HG03469 (cell line): ENCODE data around the gene ZGPAT.
A peak's percentile ranks its signal among the peaks of the same experiment; 100 is the strongest.
"Not testable (repeated sequence)": the region's sequence is repeated elsewhere in the genome, so short reads cannot be mapped to it uniquely, and the experiment has no call there.

Experiments
- ATAC-seq: cut with Tn5 transposase; IDR thresholded peaks from one replicate; pipeline ENCODE4 v1.9.1; 2021; ENCODE audit warnings: mild to moderate bottlenecking, moderate library complexity, moderate number of reproducible peaks; ENCODE audit not compliant: unreplicated experiment

Gene ZGPAT, protein sequence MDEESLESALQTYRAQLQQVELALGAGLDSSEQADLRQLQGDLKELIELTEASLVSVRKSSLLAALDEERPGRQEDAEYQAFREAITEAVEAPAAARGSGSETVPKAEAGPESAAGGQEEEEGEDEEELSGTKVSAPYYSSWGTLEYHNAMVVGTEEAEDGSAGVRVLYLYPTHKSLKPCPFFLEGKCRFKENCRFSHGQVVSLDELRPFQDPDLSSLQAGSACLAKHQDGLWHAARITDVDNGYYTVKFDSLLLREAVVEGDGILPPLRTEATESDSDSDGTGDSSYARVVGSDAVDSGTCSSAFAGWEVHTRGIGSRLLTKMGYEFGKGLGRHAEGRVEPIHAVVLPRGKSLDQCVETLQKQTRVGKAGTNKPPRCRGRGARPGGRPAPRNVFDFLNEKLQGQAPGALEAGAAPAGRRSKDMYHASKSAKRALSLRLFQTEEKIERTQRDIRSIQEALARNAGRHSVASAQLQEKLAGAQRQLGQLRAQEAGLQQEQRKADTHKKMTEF

DNA sequence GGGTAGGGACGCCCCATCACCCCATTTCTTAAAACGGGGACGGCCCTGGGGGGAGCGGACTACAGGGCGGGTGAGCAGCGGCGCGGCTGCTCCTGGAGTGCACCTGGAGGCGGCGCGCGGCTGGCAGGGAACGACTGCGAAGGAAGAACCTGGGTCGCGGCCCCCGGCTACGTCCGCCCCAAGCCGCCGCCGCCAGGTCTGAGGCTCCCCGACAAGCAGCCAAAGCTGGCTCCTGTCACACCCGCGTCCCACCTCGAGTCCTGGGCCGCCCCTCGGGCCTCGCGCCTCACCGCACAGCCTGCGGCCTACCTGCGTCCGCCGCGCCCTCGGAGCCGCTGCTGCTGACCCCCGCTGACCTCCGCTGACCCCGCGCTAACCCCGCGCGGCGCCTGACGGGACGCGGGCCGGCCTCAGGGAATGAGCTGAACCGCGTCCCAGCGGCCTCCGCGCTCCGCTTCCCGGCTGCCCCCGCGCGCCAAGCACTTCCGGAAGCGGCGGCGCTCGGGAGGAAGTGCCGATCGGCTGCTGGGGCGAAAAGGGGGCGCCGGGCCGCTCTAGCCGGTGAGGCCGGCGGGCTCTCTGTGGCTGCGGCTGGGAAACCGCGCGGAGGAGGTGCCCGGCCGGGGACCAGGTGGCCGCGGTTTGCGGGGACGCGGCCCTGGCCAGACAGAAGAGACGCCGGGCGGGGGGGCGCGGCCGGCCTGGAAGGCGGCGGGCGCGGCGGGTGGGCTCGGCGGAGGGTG, at the start of gene ZGPAT, which contains the start of gene ARFRP1:
ZGPAT (plus strand) TSS at position 482 of the 743 bp plus-strand sequence. CDS start 542 bp downstream, outside the sequence.
ARFRP1 (minus strand) TSS at position 419 of the 743 bp plus-strand sequence. CDS start 885 bp downstream, outside the sequence.
- peak; percentile 41 for ATAC-seq

DNA sequence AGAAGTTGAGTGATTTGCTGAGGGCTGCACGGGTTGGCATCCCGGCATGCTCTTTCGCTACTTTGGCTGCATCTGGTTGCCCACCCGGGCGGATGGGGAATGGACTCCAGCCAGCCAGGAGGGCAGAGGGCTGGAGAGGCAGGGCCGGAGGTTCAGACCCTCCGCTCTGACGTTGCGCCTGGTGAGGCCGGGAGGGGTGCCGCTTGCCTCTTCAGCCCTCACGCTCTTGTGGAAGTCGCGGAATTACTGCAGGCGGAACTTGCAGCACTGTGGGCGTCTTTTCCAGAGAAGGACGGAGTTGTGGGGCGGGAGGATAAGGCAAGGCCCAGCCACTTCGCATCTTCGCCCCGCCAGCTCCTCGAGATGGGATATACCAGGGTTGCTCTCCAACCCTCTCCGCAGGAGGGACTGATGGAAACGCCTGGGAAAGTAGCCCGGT, 49.1 kb upstream of the ZGPAT start:
- ATAC-seq = peak; percentile 5

DNA sequence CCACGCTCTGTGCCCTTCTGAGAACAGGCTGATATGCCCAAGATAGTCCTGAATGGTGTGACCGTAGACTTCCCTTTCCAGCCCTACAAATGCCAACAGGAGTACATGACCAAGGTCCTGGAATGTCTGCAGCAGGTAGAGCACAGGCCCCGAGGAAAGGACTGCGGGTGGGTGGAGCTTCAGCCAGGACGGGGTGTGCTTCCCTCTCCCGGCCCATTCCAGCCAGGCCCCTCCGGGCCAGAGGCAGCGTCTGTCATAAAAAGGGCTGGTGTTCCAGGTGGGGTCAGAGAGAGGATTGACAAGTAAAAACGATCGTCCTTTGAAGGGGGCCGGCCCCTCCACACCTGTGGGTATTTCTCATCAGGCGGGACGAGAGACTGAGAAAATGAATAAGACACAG, 48.5 kb upstream of the ZGPAT start:
- no peak for ATAC-seq

DNA sequence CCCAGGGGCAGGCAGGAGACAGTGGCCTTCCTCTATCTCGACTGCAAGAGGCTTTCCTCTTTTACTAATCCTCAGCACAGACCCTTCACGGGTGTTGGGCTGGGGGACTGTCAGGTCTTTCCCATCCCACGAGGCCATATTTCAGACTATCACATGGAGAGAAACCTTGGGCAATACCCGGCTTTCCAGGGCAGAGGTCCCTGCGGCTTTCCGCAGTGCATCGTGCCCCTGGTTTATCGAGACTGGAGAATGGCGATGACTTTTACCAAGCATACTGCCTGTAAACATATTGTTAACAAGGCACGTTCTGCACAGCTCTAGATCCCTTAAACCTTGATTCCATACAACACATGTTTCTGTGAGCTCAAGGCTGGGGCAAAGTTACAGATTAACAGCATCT, 47.7 kb upstream of the ZGPAT start:
- ATAC-seq = not testable (repeated sequence)

DNA sequence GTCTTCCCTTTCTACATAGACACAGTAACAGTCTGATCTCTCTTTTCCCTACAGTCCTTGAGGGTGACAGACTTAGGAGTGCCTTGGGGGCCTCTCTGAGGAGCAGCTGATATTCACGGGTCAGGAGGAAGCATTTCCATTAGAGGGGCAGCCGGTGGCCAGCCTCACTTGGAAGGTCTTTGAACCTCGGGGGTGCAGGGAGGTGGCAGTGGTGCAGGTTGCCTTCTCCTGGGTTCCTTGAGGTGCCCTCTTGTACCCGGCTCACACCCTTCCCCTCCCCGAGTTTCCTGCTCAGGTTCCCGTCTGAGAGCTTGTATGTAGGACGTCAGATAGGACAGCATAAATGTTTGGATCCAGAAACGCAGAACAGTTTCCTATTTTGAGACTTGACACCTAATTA, 47.2 kb upstream of the ZGPAT start:
- ATAC-seq = no peak

DNA sequence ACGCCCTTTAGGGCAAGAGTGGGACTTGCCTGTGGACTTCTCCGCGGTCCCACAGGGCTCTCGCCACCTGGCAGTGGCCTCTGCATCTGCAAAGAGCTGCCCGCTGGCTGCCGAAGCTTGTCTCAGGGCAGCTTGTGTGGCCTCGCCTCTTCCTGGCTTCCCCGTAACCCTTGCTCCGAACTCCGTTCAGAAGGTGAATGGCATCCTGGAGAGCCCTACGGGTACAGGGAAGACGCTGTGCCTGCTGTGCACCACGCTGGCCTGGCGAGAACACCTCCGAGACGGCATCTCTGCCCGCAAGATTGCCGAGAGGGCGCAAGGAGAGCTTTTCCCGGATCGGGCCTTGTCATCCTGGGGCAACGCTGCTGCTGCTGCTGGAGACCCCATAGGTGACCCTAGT, 46.7 kb upstream of the ZGPAT start:
- ATAC-seq = no peak

DNA sequence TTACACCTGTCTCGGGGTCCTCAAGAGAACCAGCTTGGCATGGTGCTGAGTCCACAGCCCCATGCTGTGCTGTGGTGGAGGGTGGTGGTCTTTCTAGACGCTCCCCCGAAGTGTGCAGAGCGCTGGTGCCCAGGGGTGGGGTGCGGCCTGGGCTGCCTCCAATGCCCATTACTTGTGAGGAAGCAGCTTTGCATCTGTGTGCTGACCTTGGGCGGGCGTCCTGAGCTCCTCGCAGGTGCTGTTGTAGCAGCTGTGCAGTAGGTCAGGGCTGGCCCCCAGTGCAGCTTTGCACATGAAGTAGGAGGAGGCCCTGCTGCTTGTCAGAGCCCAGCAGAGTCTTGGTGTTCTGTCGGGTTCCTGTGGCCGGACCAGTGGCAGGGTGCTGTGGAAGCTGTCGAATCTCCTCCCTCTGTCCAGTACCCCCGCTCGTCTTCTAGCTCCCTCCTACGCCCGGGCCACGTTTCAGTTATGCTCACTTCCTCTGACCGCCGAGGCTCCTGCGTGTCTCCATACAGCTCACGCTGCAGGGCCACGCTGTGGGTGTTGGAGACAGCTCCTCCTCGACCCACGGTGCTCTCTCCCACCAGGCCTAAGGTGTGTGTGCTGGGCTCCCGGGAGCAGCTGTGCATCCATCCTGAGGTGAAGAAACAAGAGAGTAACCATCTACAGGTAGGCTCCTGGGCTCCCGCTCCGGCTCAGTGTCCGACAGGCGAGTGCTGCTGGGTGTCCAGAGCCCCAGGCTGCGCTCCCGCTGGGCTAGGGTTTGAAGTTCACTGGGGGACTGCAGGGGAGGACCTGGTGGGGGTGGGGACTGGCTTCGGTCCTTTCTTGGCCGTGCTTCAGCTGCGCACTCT, 45.7 kb upstream of the ZGPAT start:
- no peak for ATAC-seq

DNA sequence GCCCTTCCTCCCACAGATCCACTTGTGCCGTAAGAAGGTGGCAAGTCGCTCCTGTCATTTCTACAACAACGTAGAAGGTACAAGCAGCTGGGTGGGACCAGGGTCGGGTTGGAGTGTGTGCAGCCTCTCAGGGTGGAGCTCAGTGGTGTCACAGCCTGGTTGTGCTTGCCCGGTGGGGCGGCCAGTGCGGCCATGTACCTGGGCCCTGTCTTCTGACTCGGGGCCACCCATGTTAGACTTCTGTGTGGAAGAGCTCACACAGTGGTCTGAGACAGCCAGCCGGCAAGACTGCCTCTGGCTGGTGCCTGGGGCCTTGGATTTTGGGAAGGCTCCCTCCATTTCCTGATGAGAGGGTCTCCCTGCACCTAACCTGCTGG, 45.0 kb upstream of the ZGPAT start:
- ATAC-seq = no peak

DNA sequence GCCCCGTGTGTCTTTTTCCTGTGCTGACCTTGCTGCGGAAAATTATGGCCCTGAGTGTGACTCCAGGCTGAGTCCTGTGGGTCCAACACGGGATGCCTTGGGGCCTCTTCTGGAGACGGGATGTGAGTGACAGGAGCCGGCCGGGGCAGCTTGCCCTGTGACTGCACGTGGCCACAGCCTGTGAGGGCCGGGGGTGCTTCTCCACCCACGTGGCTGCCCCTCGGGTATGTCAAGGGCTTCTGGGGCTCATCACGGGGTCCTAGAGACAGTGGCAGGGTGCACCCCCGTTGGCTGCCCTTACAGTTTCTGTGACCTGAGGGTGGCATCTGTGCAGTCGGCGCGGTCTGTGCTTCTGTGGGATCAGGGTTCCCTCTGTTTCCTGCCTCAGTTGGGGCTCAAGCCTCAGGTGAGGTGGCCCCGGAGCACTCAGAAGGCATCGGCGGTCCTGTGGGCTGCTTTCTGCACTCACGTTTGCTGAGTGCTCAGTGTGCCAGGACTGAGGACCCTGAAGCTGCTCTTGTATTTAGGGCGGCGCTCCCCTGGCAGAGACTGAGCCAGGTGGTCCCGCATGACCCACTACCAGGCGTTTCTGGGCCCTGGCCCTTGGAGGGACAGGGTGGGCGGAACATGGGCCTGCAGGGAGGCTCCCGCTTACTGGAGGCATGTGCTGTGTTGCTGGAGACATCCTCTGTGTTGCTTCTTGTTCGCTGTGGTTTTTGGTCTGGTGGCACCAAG, 44.3 kb upstream of the ZGPAT start:
- no peak for ATAC-seq

DNA sequence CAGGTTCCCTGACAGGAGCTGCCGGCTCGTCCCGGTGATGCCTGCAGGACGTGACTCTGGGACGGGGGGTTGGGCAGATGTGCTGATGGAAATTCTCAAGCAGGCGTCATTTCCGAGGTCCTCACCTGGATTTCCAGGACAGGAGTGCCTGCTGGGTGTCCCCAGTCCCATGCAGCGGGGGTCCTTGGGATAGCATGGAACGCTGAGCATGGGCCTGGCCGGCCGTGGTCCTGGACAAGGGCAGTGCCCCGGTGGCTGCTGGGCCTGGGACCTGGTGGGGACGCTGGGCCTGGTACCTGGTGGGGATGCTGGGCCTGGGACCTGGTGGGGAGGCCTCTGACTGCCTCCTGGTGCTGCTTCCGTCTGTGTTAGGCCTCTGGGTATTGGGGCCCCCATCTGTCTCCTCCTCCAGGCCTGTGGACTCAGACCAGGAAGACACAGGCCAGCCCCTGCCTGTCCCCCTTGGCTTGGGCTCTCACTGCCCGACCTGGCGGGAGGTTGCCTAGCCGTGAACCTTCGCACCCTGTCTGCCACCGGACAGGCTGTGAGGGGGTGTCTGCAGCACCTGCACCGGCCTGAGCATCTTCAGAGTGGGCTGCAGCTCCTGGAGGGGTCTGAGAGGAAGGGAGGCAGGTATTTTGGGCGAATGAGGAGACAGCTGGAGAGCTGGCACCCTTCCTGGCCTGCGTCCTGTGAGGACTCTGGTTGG, 43.5 kb upstream of the ZGPAT start:
- no peak for ATAC-seq

DNA sequence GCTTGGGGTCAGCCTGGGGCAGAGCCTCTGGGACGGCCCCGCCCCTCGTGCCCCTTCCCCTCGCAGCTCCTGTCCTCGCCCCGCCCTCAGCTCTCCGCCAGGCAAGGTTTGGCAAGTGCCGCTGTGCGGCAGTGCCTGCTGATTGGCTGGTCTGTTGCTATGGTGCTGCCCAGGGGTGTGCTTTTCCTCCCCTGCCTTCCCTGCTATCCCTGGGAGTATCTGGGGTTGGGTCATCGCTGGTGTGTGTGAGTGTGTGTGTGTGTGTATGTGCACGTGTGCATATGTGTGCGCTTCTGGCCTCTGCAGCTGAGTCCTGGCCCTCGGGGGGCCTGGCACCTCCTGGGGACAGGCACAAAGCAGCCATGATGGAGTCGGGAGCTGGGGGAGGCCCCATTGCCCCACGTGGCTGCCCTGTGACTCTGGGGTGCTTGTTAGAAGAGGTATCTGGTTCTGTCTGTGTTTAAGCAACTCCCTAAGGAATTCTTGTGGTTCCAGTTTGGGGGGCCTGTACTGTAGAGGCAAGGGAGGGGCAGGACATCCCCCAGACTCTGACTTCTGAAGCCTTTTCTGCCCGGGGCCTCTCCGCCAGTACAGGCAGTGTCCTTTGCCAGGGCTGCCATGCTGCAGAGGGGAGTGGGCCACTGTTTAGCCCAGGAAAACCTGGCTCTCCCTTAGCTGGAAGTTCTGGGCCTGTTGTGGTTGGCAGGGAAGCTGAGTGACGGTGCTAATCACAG, 42.8 kb upstream of the ZGPAT start:
- no peak for ATAC-seq

DNA sequence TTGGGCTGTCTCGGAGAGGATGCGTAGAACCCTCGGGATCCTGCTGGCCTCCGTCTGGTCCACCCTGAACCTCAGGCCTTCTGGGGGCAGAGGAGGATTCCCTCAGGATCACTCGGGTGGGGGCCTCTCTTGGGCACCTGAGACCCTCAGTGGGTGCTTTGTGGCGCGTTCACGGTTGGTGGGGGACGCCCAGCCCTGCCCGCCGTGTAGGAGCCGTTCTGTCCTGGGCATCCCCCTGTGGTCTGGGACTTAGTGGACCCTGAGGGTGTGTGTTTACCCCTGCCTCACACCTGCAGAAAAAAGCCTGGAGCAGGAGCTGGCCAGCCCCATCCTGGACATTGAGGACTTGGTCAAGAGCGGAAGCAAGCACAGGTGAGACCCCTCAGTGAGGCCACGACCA, 42.1 kb upstream of the ZGPAT start:
- ATAC-seq = no peak

DNA sequence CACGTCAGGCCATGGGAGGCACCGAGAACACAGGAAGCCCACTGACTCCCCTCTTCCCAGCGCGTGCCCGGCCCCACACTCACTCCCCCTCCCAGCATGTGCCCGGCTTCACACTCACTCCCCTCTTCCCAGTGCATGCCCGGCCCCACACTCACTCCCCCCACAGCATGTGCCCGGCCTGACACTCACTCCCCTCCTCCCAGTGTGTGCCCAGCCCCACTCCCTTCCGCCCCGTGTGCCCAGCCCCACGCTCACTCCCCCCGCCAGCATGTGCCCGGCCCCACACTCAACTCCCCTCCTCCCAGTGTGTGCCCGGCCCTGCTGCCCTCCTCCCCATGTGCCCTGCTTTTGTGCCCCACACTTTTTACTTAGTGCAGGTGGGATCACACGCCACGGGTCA, 40.0 kb upstream of the ZGPAT start:
- no peak for ATAC-seq

DNA sequence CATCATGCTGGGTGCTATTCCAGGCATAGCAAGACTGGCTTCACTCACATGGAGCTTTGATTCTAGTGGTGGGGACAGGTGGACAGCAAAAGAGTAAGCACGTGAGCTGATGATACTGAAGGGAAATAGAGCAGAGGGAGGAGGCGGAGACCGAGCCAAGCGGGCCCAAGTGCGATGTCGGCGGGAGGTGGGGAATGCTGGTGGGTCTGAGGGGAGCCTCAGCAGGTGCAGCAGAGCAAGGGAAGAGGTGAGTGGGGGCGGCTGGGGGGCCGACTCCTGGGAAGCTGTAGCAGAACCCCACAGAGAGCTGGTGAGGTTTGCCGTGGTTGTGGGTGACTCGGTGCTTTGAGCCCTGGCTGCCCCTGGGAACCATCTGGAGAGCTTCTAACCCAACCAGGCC, 39.5 kb upstream of the ZGPAT start:
- ATAC-seq = no peak

DNA sequence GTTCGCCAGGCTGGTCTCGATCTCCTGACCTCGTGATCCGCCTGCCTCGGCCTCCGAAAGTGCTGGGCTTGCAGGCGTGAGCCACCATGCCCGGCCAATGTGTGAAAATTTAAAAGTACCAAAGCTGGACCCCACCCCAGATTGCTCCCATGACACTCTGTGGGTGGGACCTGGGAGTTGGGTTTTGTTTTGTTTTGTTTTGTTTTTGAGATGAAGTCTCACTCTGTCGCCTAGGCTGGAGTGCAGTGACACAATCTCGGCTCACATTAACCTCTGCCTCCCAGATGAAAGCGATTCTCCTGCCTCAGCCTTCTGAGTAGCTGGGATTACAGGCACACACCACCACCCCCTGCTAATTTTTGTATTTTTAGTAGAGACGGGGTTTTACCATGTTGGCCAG, 36.1 kb upstream of the ZGPAT start:
- ATAC-seq = not testable (repeated sequence)

DNA sequence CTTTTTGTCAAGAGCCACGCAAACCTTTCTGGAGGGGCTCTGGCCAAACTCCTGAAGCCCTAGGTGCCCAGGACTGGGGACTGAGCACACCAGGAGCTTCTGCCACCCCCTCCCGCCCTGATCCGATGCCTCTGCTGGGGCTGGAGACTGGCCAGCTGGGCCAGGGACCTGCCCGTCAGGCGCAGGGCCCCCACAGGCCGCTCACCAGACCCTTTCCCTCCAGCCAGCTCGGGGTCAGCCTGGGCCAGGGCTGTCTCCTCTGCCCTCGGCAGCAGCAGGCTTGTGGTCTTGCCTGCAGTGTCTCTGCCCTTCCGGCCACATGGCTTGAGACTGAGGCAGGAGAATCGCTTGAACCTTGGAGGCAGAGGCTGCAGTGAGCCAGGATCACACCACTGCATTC, 35.2 kb upstream of the ZGPAT start:
- ATAC-seq = no peak

DNA sequence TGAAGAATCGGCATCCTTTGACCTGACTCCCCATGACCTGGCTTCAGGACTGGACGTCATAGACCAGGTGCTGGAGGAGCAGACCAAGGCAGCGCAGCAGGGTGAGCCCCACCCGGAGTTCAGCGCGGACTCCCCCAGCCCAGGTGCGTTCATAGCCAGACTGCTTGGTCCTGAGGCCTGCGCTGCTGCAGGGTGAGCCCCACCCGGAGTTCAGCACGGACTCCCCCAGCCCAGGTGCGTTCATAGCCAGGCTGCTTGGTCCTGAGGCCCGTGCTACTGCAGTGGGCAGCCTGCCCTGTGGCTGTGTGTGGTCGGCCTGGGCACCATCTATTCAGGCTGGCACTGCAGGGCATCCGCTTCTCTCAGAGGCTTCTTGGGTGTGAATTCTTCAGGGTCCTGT, 33.9 kb upstream of the ZGPAT start:
- no peak for ATAC-seq

DNA sequence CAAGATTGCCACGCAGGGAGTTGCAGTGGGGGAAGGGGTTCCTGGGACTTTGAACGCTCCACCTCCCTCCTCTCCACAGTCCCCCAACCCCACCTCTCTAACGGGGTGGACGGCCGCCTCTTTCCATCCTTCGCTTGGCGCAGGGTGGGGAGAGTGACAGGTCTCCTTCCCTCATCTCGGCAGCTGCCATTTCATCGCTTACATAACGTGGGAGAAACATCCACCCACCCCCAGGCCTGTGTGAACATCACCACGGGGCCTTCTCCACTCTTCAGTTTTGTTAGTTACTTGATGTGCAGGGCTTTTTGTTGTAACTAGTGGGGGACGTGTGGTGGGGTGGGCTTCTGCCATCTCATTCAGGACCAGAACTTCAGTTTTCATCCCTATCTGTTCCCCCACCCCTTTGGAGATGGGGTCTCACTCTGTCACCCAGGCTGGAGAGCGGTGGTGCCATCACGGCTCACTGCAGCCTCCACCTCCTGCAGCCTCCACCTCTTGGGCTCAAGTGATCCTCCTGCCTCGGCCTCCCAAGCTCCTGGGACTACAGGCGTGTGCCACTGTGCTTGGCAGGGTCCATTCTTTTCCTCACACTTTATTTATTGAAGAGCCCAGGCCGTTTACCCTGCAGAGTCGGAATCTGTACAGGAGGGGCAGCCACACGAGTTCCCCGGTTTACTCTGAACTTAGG, 32.0 kb upstream of the ZGPAT start:
- no peak for ATAC-seq
